Testis (tissue), 3 donors: Measurements from ENCODE around the gene EPS15. TPM values are rescaled to one million over a fixed set of nuclear protein-coding genes. Genes with fewer than 3 reads are reported as not detected.

Experiments used
- DNase-seq: peaks from one replicate; pipeline ENCODE4 v3.0.0-alpha.2; 2019
- H3K27ac ChIP-seq, 2 donors: fragments of 200-600 bp; sonication (generic); one replicate each; pipeline ENCODE4 v1.5.1; 2019
- H3K27me3 ChIP-seq: fragments of 200-600 bp; sonication (generic); one replicate; pipeline ENCODE4 v1.5.1; 2019
- H3K36me3 ChIP-seq: fragments of 200-600 bp; sonication (generic); one replicate; pipeline ENCODE4 v1.5.1; 2017; ENCODE audit warnings: low read depth; ENCODE audit errors: missing control alignments
- H3K4me1 ChIP-seq: fragments of 200-600 bp; sonication (generic); one replicate; pipeline ENCODE4 v1.5.1; 2019
- H3K4me3 ChIP-seq, 2 donors: fragments of 200-600 bp; sonication (generic); one replicate each; pipeline ENCODE4 v1.5.1; 2017 to 2019
- H3K9me3 ChIP-seq: fragments of 200-600 bp; sonication (generic); one replicate; pipeline ENCODE4 v1.5.1; 2017
- POLR2A ChIP-seq: fragments of 450-650 bp; IDR thresholded peaks from one replicate; pipeline ENCODE4 v1.6.1; 2017; ENCODE audit warnings: antibody characterized with exemption, mild to moderate bottlenecking, moderate library complexity
- WGBS, 2 donors: methylation state at CpG; one replicate each; pipeline ENCODE4 v1.1.5; 2018; 5-methylcytosine and 5-hydroxymethylcytosine counted together
- intact Hi-C: fragments of 100-400 bp; cut with DNase I; formaldehyde crosslinking; loops from one replicate; pipeline ENCODE4 v1.15.1; 2023; ENCODE audit warnings: low total_unique reads
- polyA plus RNA-seq: library from polyadenylated mRNA; stranded (reverse); fragments of 350-450 nt; fragmentation: Illumina TruSeq; extraction: RNeasy Lipid Tissue Mini Kit (QIAGEN cat#74804); gene quantifications from one replicate; pipeline ENCODE4 v1.2.3, GENCODE V29; 2014; ENCODE audit warnings: low read depth, low replicate concordance; ENCODE audit not compliant: insufficient read depth
- total RNA-seq, 2 donors: library from RNA; depleted of rRNA; stranded (reverse); fragments of >200 nt; gene quantifications; one replicate each; pipeline ENCODE4 v1.2.3, GENCODE V29; 2016
- TF ChIP-seq, protein P1 (sequence below), 3 experiments: fragments of 450-650 bp in 2 of 3; fragments of 200-600 bp in 1 of 3; sonication (generic) in 1 of 3; IDR thresholded peaks; one replicate each; pipeline ENCODE4 v1.5.1; 2016 to 2019; ENCODE audit warnings: antibody characterized with exemption in 3 of 3, mild to moderate bottlenecking in 2 of 3, moderate library complexity in 1 of 3

EPS15 gene
- total and polyA plus RNA-seq, 3 donors from 2014 or later, result 77.2 to 127 (median 108) TPM

DNA sequence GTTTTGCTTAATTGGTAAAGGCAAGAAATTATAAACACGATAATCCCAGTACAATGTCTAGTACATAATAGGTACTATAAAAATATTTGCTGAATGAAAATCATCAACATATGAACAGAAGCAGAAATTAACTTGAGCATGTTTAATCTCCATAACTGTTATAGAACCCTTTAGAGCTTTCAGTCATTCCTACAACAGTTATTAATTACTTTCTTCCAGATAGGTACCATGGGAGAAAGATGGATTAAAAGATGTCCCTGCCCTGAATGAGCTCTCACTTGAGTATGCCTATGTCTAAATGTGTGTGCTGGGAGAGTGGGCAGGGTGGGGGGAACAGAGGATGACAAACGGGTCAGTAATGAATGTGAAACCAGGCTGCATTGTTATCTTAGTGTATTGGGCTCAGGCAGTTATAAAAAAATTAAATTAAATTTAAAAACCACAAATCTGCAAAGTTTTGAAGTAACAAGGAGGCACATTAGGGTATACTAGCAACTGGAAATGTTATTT is 2.4 kb downstream of the EPS15 start:
- Histone ChIP-seq H3K27ac (peak overlapping the region in 1 of 2 donors; percentile 94), H3K36me3 (no peaks in the 10 kb centered on the region), H3K4me1 (peaks cover 22% of the 10 kb centered on the region), H3K4me3 (no peak overlapping the region), H3K9me3 (no peaks in the 10 kb centered on the region), H3K27me3 (no peaks in the 10 kb centered on the region)
- no peak for TF ChIP-seq POLR2A
- TF ChIP-seq, protein P1, sequence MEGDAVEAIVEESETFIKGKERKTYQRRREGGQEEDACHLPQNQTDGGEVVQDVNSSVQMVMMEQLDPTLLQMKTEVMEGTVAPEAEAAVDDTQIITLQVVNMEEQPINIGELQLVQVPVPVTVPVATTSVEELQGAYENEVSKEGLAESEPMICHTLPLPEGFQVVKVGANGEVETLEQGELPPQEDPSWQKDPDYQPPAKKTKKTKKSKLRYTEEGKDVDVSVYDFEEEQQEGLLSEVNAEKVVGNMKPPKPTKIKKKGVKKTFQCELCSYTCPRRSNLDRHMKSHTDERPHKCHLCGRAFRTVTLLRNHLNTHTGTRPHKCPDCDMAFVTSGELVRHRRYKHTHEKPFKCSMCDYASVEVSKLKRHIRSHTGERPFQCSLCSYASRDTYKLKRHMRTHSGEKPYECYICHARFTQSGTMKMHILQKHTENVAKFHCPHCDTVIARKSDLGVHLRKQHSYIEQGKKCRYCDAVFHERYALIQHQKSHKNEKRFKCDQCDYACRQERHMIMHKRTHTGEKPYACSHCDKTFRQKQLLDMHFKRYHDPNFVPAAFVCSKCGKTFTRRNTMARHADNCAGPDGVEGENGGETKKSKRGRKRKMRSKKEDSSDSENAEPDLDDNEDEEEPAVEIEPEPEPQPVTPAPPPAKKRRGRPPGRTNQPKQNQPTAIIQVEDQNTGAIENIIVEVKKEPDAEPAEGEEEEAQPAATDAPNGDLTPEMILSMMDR (IDR thresholded peaks at IDR 0.05), result no peak
- WGBS, 2 donors, result 11 to 13% methylated on average over 2 of the region's 2 CpGs
- intact Hi-C loops, result no loop called here
- DNase-seq, result no peak

DNA sequence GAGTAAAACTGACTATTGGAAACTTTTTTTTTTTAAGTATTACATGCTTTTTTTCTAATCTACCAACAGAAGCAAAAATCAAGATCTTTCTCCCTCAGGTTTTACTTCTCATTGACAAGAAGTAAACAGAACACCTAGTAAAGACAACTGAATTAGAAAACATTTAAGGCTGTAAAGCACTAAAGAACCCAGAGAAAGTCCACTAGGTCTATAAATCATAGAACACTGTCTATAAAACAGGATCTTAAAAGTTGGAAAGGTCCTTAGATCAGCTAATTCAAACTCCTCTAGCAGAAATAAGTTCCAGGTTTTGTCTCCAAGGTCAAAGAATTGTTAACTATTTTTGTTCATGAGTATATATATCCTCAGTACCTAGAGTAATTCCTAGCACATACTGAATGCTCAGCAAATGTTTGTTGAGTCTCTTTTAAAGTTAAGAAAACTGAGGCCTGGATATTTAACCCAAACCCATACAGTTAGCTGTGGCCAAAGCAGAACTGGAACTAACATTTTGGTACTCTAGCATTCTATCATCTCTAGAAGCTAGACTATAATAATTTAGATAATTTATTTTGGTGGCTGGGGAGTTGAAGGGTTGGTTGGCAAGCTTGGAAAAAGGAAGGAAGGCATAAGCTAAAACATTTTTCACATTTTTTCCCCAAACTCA is 3.0 kb downstream of the EPS15 start:
- H3K27ac ChIP-seq, result peak overlapping the region in 1 of 2 donors; percentile 94
- intact Hi-C loops, result no loop called here
- no peak for DNase-seq
- no peaks in the 10 kb centered on the region for H3K27me3 ChIP-seq
- TF ChIP-seq, protein P1 (IDR thresholded peaks at IDR 0.05), result no peak
- TF ChIP-seq POLR2A, result no peak
- H3K36me3 ChIP-seq, result no peaks in the 10 kb centered on the region
- no peak overlapping the region for H3K4me3 ChIP-seq
- H3K9me3 ChIP-seq, result no peaks in the 10 kb centered on the region
- peaks cover 22% of the 10 kb centered on the region for H3K4me1 ChIP-seq

GRCh38 chr1:51515312-51515960 is 3.6 kb downstream of the EPS15 start:
- H3K4me1 ChIP-seq, result peaks cover 22% of the 10 kb centered on the region
- no peak for DNase-seq
- H3K36me3 ChIP-seq, result no peaks in the 10 kb centered on the region
- no peak for TF ChIP-seq POLR2A
- TF ChIP-seq, protein P1 (IDR thresholded peaks at IDR 0.05), result no peak
- intact Hi-C loops, result no loop called here
- 51 to 58% methylated on average over 5 of the region's 5 CpGs for WGBS, 2 donors
- H3K27ac ChIP-seq, result peak overlapping the region in 1 of 2 donors; percentile 94
- H3K27me3 ChIP-seq, result no peaks in the 10 kb centered on the region
- H3K4me3 ChIP-seq, result no peak overlapping the region
- no peaks in the 10 kb centered on the region for H3K9me3 ChIP-seq

GRCh38 chr1:51514733-51515132 is 4.3 kb downstream of the EPS15 start:
- Histone ChIP-seq H3K36me3 (no peaks in the 10 kb centered on the region), H3K27ac (peak overlapping the region in 1 of 2 donors; percentile 94), H3K4me1 (peaks cover 28% of the 10 kb centered on the region), H3K27me3 (no peaks in the 10 kb centered on the region), H3K9me3 (no peaks in the 10 kb centered on the region), H3K4me3 (no peak overlapping the region)
- no peak for DNase-seq
- 28 to 36% methylated on average over 2 of the region's 2 CpGs for WGBS, 2 donors
- intact Hi-C loops, result no loop called here
- TF ChIP-seq, protein P1 (IDR thresholded peaks at IDR 0.05), result no peak
- no peak for TF ChIP-seq POLR2A
